Spleen (tissue), 11 donors: ENCODE data around the gene BIN1. TPM values are rescaled to one million over a fixed set of nuclear protein-coding genes. Genes with fewer than 3 reads are reported as not detected.

Experiments used
- DNase-seq: peaks from one replicate; pipeline ENCODE4 v3.0.0-alpha.2; 2020
- H3K27ac ChIP-seq, 8 donors: fragments of 200-600 bp; sonication (generic) in 7 of 8; 1 replicate in 4 of 8; 2 replicates in 4 of 8; pipeline versions ENCODE4 v1.5.0 to v1.8.0; 2016 to 2021; ENCODE audit warnings: inconsistent platforms in 4 of 8, mild to moderate bottlenecking in 4 of 8, moderate library complexity in 1 of 8
- H3K27me3 ChIP-seq, 7 donors: fragments of 200-600 bp; sonication (generic) in 6 of 7; replicated peaks in 1 of 7; 1 replicate in 4 of 7; 2 replicates in 3 of 7; pipeline versions ENCODE4 v1.5.0 to v1.8.0; 2016 to 2021; ENCODE audit warnings: inconsistent platforms in 3 of 7, mild to moderate bottlenecking in 1 of 7
- H3K36me3 ChIP-seq, 6 donors: fragments of 200-600 bp; sonication (generic) in 5 of 6; 1 replicate in 4 of 6; 2 replicates in 2 of 6; pipeline versions ENCODE4 v1.5.0 to v1.8.0; 2016 to 2021; ENCODE audit warnings: inconsistent platforms in 2 of 6
- H3K4me1 ChIP-seq, 6 donors: fragments of 200-600 bp; sonication (generic) in 5 of 6; 1 replicate in 3 of 6; 2 replicates in 3 of 6; pipeline versions ENCODE4 v1.5.0 to v1.8.0; 2016 to 2021; ENCODE audit warnings: inconsistent platforms in 3 of 6
- H3K4me3 ChIP-seq, 8 donors: fragments of 200-600 bp; sonication (generic) in 7 of 8; 1 replicate in 4 of 8; 2 replicates in 4 of 8; pipeline versions ENCODE4 v1.5.0 to v1.8.0; 2016 to 2021; ENCODE audit warnings: inconsistent platforms in 4 of 8, mild to moderate bottlenecking in 4 of 8, moderate library complexity in 2 of 8
- H3K9me3 ChIP-seq, 8 donors: fragments of 200-600 bp; sonication (generic) in 7 of 8; 1 replicate in 4 of 8; 2 replicates in 4 of 8; pipeline versions ENCODE4 v1.5.0 to v1.8.0; 2016 to 2021; ENCODE audit warnings: inconsistent platforms in 4 of 8
- POLR2A ChIP-seq, 3 donors: fragments of 450-650 bp; IDR thresholded peaks; one replicate each; pipeline ENCODE4 v1.5.1; 2017; ENCODE audit warnings: antibody characterized with exemption in 3 of 3, mild to moderate bottlenecking in 1 of 3
- POLR2AphosphoS5 ChIP-seq, 3 donors: sonication (generic); formaldehyde crosslinking; IDR thresholded peaks; one replicate each; pipeline ENCODE4 v1.5.1; 2017; ENCODE audit warnings: antibody characterized with exemption in 3 of 3
- WGBS, 5 donors: extraction: QIAGEN DNeasy Blood & Tissue Kit in 3 of 5; methylation state at CpG; one replicate each; pipeline versions ENCODE4 v1.1.5 to v1.1.7; 2013 to 2018; 5-methylcytosine and 5-hydroxymethylcytosine counted together
- intact Hi-C: fragments of 100-400 bp; cut with DNase I; formaldehyde crosslinking; loops from one replicate; pipeline ENCODE4 v1.15.0; 2023; ENCODE audit warnings: low total_unique reads
- polyA plus RNA-seq, 3 donors: library from polyadenylated mRNA; stranded (reverse); fragments of 200-250 nt; gene quantifications; one replicate each; pipeline ENCODE4 v1.2.1, GENCODE V29; 2013
- total RNA-seq, 7 donors: library from RNA; depleted of rRNA in 3 of 7; stranded (reverse); fragments of >200 nt in 3 of 7; fragmentation: NEBNext Ultra II Directional in 4 of 7; extraction: Animal tissue kit (Norgen Biotek cat#: 25700) in 4 of 7; gene quantifications; one replicate each; pipeline versions ENCODE4 v1.1.0 to v1.2.1, GENCODE V29; 2016 to 2021
- TF ChIP-seq, protein P1 (sequence below), 11 experiments: fragments of 200-600 bp in 7 of 11; fragments of 450-650 bp in 4 of 11; sonication (generic) in 4 of 11; IDR thresholded peaks in 8 of 11; conservative IDR thresholded peaks in 3 of 11; 1 replicate in 7 of 11; 2 replicates in 4 of 11; pipeline versions ENCODE4 v1.4.0 to v1.8.0; 2016 to 2021; ENCODE audit warnings: antibody characterized with exemption in 11 of 11, inconsistent platforms in 4 of 11, mild to moderate bottlenecking in 1 of 11
- donor health status: healthy with polysubstance abuse.
- donor health status: DM: no; HTN: no; CAD: no; lungs with moderate emphysema.
- donor health status: DM: no; HTN: no; CAD: no.
- donor health status: Bipolar disorder and iron deficiency.
- donor health status: healthy.
- donor health status: DM: no; HTN: no; CAD: no.
- donor health status: DM: yes; HTN: yes; CAD: no.

Gene BIN1
- total and polyA plus RNA-seq, 10 donors = 57.2 to 123 (median 70.4) TPM

DNA sequence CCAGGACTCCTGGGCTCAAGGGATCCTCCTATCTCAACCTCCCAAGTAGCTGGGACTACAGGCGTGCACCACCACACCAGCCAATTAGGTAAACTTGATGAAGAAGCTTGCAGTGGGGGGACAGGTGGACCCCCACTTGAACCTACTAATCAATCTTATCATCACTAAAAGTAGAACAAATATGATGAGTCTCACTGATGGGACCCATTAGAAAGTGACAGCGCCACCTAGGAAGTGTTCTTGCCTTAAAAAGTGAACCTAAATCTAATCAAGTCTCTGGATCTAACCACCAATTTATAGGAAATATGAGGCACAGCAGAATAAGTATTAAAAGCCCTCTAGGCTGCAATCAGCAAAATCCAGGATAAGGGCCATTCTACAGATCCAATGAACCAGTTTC lies 79.2 kb downstream of the BIN1 start:
- Histone ChIP-seq H3K4me1 (peaks cover 7 to 18% (median 12%) of the 10 kb centered on the region in 6 donors), H3K36me3 (no peaks in the 10 kb centered on the region), H3K27me3 (peaks cover 0 to 62% (median 26%) of the 10 kb centered on the region in 7 donors), H3K27ac (no peak overlapping the region), H3K4me3 (no peak overlapping the region), H3K9me3 (peaks cover 0 to 10% (median 1%) of the 10 kb centered on the region in 8 donors)
- intact Hi-C loops = no loop called here
- TF ChIP-seq POLR2AphosphoS5 (IDR thresholded peaks at IDR 0.05) = no peak
- TF ChIP-seq POLR2A (IDR thresholded peaks at IDR 0.05) = no peak
- TF ChIP-seq, protein P1, sequence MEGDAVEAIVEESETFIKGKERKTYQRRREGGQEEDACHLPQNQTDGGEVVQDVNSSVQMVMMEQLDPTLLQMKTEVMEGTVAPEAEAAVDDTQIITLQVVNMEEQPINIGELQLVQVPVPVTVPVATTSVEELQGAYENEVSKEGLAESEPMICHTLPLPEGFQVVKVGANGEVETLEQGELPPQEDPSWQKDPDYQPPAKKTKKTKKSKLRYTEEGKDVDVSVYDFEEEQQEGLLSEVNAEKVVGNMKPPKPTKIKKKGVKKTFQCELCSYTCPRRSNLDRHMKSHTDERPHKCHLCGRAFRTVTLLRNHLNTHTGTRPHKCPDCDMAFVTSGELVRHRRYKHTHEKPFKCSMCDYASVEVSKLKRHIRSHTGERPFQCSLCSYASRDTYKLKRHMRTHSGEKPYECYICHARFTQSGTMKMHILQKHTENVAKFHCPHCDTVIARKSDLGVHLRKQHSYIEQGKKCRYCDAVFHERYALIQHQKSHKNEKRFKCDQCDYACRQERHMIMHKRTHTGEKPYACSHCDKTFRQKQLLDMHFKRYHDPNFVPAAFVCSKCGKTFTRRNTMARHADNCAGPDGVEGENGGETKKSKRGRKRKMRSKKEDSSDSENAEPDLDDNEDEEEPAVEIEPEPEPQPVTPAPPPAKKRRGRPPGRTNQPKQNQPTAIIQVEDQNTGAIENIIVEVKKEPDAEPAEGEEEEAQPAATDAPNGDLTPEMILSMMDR (IDR thresholded peaks at IDR 0.05 in 8 of 11, conservative IDR thresholded peaks at IDR 0.05 in 3 of 11) = no peak
- no peak for DNase-seq
- WGBS, 5 donors = 85 to 99% (median 92%) methylated on average over 2 of the region's 2 CpGs

DNA sequence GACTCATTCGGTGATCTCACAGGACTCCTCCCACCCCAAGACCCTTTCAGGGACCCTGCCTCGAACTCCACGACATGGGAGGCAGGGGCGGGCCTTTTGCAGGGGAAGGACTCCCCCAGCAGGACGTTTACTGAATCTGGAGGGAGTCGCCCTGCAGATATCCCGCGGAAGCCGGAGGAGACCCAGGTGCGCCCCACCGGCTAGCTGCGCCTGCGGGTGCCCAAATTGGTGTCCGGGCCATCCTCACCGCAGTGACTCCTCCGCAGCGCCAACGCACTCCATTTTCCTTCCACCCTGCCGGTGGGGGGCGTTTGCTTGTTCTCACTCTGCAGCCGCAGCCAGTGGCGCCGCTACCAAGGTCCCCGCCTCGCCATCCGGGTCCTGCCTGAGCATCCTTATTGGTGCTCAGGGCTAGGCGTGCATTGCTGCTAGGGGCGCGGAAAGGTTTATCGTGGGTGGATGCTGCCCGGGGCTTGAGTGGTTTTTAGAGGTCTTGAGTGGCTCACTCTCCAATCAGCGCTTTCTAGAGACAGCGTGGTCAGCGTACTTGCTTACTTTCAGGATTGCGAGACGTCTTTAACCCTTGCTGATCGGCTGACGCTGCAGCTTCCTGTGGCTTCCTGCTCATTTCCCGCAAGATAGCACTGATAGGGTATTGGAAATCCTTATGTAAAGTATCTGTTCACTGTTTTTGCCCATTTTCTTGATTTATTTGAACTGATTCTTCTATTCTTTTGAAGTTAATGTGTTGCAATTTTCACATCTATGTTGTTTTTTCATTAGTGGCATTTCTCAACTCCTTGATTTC lies 81.4 kb downstream of the BIN1 start:
- intact Hi-C loops = no loop called here
- Histone ChIP-seq H3K27ac (no peak overlapping the region), H3K36me3 (no peaks in the 10 kb centered on the region), H3K4me1 (peaks cover 7 to 18% (median 12%) of the 10 kb centered on the region in 6 donors), H3K27me3 (peaks cover 0 to 47% (median 26%) of the 10 kb centered on the region in 7 donors), H3K4me3 (peak overlapping the region; percentile 14 to 67 (median 32)), H3K9me3 (peaks cover 0 to 10% (median 1%) of the 10 kb centered on the region in 8 donors)
- TF ChIP-seq POLR2AphosphoS5 (IDR thresholded peaks at IDR 0.05) (peak in 2 of 3 donors; percentile 58 to 59), POLR2A (IDR thresholded peaks at IDR 0.05) (no peak)
- TF ChIP-seq, protein P1 (IDR thresholded peaks at IDR 0.05 in 8 of 11, conservative IDR thresholded peaks at IDR 0.05 in 3 of 11) = peak in 4 of 11 experiments; percentile 8 to 42 (median 26)
- DNase-seq = peak; percentile 89
- 1 to 2% (median 1%) methylated on average over 21 to 39 of the region's 39 CpGs for WGBS, 5 donors

DNA sequence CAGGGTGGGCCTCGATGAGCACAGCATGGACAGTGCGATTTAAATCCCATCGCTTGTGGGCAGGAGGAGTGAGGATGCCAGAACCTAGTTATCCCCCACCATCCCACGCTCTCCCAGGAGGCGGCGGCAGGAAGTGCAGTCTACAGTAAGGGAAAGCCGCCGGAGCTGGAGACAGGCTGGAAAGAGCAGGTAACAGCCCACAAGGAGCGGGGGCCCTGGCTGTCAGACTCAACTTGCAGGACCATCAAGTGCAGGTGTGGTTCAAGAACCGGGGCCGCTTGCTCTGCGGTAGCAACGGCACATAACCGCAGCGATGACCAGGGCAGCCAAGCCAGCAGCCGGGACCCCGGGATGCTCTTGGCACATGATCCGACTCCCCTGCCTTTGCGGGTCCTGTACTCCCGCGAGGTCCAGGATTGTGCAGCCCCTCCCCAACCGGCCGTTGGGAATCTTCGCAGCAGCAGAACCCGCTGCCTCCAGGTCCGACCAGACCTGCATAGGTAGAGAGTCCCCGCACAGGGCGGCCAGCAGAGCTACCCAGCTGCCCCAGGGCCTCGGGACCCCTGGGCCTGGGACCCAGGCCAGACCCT lies 82.1 kb downstream of the BIN1 start:
- DNase-seq = peak; percentile 76
- Histone ChIP-seq H3K4me3 (peak overlapping the region in 7 of 8 donors; percentile 25 to 67 (median 33)), H3K9me3 (peaks cover 0 to 10% (median 1%) of the 10 kb centered on the region in 8 donors), H3K27ac (no peak overlapping the region), H3K36me3 (no peaks in the 10 kb centered on the region), H3K27me3 (peaks cover 0 to 40% (median 26%) of the 10 kb centered on the region in 7 donors), H3K4me1 (peaks cover 7 to 18% (median 12%) of the 10 kb centered on the region in 6 donors)
- intact Hi-C loops = no loop called here
- 40 to 66% (median 42%) methylated on average over 20 to 29 of the region's 29 CpGs for WGBS, 5 donors
- no peak for TF ChIP-seq POLR2A (IDR thresholded peaks at IDR 0.05)
- TF ChIP-seq, protein P1 (IDR thresholded peaks at IDR 0.05 in 8 of 11, conservative IDR thresholded peaks at IDR 0.05 in 3 of 11) = peak in 2 of 11 experiments; percentile 4 to 12
- TF ChIP-seq POLR2AphosphoS5 (IDR thresholded peaks at IDR 0.05) = no peak

DNA sequence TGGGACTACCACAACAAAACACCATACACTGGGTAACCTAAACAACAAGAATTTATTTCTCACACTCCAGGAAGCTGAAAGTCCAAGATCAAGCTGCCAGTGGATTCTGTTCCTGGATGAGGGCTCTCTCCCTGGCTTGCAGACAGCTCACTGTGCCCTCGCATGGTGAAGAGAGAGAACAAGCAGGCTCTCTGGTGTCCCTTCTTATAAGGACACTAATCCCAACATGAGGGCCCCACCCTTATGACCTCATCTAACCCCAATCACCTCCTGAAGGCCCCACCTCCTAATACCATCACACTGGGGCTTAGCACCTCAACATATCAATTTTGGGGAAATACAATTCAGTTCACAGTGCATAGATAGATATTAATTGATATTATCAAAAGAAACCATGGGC lies 83.5 kb downstream of the BIN1 start:
- Histone ChIP-seq H3K36me3 (no peaks in the 10 kb centered on the region), H3K4me3 (no peak overlapping the region), H3K27ac (no peak overlapping the region), H3K9me3 (peaks cover 0 to 8% (median 1%) of the 10 kb centered on the region in 8 donors), H3K27me3 (peaks cover 0 to 40% (median 25%) of the 10 kb centered on the region in 7 donors), H3K4me1 (peaks cover 7 to 18% (median 12%) of the 10 kb centered on the region in 6 donors)
- TF ChIP-seq POLR2AphosphoS5 (IDR thresholded peaks at IDR 0.05) (no peak), POLR2A (IDR thresholded peaks at IDR 0.05) (no peak)
- TF ChIP-seq, protein P1 (IDR thresholded peaks at IDR 0.05 in 8 of 11, conservative IDR thresholded peaks at IDR 0.05 in 3 of 11) = no peak
- WGBS, 5 donors = 85 to 100% (median 89%) methylated on average over 1 of the region's 1 CpG
- intact Hi-C loops = no loop called here
- no peak for DNase-seq
